K562 treated with DMSO at 1 percent for 48 hours (cell line): ENCODE data around the gene GLT6D1. TPM values are rescaled to one million over a fixed set of nuclear protein-coding genes. Genes with fewer than 3 reads are reported as not detected.

ENCODE experiments used
- total RNA-seq: library from RNA; unstranded; fragments of 300-600 nt; gene quantifications from 2 replicates; pipeline ENCODE4 v1.2.3, GENCODE V29; 2022; ENCODE audit warnings: low replicate concordance; ENCODE audit errors: extremely low read depth

GLT6D1 gene
- total RNA-seq: not detected in 2 replicates

DNA sequence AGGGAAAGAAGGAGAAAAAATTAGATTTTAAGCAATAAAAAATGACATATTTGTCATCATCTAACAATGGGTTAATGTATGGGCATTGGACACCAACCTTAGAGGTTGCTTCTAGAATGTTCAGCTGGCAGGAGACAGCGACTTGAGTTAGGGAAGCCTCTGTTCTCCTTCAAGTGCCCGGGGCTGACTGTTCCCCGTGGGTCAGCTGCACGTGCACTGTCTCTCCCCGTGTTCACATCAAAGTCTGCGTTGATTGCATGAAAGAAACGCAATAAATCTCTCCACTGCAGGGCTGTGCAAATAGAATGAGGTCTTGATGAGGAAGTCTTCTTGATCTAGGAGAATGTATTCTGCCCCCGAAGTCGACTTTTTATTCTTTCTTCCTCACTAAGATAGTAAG is at the start of gene GLT6D1:
GLT6D1 (minus strand) TSS at position 345 of the 400 bp plus-strand sequence. CDS start 353 bp downstream, outside the sequence.

DNA sequence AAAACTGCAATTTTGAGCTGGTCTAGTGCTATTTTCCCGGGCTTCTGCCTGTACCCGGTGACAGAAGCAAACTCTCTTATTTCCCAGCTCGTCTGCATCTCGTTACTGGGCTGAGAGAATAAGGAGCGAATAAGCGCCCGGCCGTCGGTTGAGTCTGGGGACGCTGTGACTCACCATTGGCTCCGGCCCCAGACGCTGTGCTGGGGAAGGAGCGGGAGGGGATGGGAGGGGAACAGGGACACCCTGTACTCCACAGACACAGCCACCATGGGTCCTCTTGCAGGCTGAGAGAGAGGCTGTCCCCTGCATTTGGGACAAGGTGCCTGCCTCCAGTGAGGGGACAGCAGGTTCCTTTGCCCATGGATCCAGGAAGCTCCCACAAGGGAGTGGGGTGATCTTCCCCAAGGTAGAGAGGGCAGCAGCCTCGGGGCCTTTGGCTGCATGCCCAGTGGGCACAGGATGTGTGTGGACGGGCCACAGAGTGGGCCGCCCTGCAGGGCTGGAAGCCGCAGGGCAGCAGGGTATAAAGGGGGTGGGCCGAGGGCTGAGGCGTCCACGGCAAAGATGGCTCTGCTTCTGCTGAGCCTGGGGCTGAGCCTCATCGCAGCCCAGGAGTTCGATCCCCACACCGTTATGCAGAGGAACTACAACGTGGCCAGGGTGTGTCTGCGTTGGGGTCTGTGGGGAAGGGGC is 23.6 kb upstream of the GLT6D1 start, which contains the start of gene LCN9:
LCN9 (plus strand) TSS at position 552 of the 693 bp plus-strand sequence; CDS start at position 565, 13 bp downstream.

Other genes starting within 250 kb of the GLT6D1 start
- not detected in 2 replicates for gene PPP1R26, start 159.8 kb downstream of the GLT6D1 start, total RNA-seq
- gene MRPS2, start 138.9 kb downstream of the GLT6D1 start, total RNA-seq: not detected in 2 replicates
- gene LCN1, start 118.1 kb downstream of the GLT6D1 start, total RNA-seq: not detected in 2 replicates
- not detected in 2 replicates for gene OBP2A, start 93.4 kb downstream of the GLT6D1 start, total RNA-seq
- gene PAEP, start 77.8 kb downstream of the GLT6D1 start, total RNA-seq: not detected in 2 replicates
- not detected in 2 replicates for gene LCN9, start 23.8 kb upstream of the GLT6D1 start, total RNA-seq
- gene SOHLH1, start 59.9 kb upstream of the GLT6D1 start, total RNA-seq: not detected in 2 replicates
- gene KCNT1, start 62.6 kb upstream of the GLT6D1 start, total RNA-seq: not detected in 2 replicates